ENCODE measurements around the gene STARD13.

Gene STARD13

DNA sequence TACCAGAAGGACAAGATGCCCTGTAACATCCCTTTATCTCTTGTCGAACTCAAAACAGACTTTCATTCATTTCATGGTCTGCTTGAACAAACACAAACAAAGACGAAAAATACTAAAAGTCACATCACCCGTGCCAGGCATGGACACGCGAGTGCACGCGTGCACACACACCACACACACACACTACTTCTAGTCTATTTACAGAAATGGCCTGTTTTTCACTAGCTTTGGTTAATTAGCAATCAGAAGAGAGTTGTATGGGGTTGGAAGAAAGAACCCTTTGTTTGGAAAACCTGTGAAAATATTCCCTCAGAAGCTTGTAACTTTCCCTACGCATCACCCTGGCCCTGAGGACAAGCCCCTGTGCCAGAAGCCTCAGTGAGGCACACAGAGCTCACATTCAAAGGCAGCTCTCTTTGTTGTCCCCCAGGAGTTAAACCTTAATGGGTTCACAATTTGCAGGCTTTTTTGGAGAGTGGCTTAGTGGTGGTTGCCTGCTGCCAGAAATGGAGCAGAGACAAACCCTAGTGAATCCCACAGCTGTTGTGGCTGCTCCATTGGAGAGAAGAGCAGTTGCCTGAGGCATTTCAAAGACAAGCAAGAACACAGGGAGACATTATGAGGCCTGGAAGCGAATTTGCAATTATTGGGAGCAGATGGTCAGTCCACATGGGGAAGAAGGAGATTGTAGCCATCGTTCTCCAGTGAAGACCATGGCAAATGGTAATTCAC is 55.9 kb downstream of the STARD13 start:
- DNase-seq (ENCODE audit: low read depth in 3 of 3, low spot score in 1 of 3): no peak

DNA sequence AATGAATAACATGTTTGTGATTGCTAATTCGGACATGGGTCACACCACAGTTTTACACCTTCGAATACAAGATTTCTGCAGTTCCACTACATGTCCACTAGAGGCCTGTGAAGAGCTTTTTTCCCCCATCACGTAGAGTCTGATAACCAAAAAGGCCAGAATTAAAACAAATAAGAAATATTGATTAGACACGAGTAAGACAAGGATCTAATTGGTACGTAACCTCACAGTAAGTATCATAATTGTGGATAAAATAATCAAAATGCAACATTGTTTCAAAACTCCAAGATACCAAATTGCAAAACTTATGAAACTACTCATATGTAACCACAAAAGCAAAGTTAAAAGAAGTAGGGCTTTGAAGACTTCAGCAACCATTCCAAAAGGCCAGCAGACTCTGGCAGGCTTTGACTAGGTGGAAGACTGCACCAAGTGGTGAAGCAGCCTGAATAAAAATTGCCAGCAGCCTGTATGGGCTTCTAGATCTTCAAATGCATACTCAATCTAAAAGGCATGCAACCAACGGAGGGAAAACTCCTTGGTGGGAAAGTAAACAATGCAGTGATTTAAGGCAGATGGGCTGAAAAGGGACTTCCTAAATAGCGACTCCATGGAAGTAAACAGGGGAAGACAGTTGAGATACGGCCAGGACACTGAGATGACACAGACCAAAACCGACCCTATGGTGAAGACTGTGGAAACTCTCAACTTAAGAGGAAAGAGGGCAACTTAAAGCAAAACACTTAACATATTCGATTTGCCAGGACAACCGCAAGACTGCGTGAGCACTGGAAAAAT is 56.7 kb downstream of the STARD13 start:
- no peak for DNase-seq (ENCODE audit: low read depth in 3 of 3, low spot score in 1 of 3)

DNA sequence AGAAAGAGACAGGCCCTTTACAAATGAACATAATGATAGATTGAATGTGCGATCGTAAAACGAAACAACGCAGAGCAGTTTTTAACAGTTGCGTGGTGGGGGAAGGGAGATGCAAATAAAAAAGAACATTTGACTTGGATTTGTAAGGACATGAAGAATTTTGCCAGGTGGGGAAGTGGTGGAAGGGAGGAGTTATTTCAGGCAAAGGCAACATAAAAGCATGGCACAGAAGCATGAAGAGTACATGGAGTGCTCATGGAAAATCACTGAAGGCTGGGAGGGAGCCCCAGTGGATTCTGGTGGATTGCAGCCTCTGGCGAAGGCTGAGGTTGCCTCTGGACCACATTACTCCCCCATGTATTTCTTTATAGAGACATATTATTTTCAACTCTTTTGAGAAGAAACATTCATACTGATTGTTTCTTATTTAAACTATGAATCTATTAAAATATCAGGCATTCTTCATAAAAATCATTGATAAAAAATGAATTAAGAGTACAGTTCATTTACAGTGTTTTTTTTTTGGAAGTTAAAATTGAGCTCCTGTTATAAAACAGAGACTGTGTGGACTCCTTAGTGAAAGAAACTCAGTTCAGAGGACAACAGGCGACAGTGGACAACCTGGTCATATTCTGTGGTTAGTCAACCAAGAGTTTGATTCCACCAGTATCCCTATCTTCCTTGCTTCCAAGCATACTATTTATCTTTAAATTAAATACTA is 57.5 kb downstream of the STARD13 start:
- no peak for DNase-seq (ENCODE audit: low read depth in 3 of 3, low spot score in 1 of 3)

DNA sequence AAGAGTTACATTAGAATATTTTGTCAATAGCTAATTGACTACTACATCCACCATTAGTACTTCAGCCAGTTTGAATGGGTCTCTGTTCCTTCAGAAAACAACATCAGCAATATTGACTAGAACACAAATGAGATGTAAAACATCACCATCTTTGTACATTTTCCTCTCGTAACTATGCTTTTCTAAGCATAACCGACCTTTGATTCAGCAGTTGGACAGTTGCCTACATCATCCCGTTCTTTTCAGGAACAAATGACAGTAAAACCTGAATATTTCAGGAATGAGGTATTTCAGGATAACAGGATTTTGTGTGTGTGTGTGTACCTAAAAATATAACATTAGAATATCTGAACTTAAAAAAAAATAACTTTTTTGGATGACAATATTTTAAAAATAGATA is 60.9 kb downstream of the STARD13 start:
- DNase-seq (ENCODE audit: low read depth in 3 of 3, low spot score in 1 of 3): no peak

DNA sequence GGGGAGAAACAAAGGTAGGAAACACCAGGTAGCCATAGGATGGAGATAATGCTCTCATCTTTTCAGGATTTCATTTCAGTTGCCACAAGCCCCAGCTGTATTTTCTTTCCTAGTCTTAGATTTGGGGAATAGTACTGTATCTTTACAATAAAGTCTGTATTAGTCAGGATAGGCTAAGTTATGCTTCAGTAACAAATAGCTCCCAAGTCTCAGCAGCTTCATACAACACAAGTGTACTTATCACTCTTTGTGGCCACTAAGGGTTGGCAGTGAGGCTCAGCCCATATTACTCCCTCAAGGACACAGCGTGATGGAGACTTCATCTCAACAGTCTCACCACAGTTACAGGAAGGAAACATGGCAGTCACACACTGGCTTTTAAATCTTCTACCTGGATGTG is 61.4 kb downstream of the STARD13 start:
- no peak for DNase-seq (ENCODE audit: low read depth in 3 of 3, low spot score in 1 of 3)

DNA sequence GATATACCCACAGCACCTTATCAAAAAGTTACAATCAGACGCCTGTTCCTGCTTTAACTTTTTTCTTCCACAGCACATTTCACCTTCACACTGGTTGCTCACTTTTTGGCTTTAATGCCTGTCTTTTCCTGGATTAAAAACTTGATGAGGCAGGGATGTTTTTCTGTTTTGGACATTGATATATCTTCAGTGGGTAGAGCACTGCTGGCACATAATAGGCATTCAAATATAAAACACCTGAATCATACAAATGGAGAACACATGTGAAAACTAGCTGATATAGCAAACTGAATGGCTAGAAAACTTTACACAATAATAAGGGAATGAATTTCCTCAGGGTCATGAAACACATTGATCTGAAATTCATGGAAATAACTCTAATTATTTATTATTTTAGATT is 65.6 kb downstream of the STARD13 start:
- DNase-seq (ENCODE audit: low read depth in 3 of 3, low spot score in 1 of 3): no peak

DNA sequence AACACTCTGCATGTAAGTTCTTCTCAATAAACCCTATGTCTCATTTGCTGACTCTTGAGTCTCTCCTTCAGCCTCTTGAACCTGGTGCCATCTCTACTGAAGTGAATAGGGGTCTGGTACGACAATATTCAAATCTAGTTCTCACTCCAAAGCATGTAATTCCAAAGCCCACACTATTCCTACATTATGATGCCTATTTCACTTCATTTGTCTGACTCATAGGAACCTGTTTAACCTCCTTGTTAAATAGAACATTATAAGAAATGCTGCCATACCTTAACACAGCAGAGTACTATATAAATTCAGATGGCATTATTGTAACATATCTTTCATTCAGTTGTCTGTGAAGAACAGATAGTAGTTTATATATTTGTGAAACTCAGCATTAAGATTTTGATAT is 67.1 kb downstream of the STARD13 start:
- DNase-seq (ENCODE audit: low read depth in 3 of 3, low spot score in 1 of 3): no peak

DNA sequence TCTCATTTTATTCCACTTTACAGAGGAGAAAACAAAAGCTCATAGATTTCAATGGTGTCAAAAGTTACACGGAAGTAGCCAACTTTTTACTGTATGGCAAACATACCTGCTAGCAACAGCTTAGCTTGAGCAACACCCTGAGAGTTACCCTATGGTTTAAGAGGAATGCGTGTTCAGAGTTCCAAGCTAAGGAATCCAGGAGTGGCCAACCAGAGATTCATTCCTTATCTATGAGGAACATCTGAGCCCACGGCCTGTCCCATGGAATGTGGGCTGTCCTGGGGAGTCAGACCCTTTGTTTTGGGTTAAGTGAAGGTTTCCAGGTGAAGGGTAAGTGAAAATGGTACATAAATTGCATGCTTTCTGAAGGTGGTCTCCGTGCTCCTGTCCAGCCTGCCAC is 67.5 kb downstream of the STARD13 start:
- DNase-seq (ENCODE audit: low read depth in 3 of 3, low spot score in 1 of 3): no peak

DNA sequence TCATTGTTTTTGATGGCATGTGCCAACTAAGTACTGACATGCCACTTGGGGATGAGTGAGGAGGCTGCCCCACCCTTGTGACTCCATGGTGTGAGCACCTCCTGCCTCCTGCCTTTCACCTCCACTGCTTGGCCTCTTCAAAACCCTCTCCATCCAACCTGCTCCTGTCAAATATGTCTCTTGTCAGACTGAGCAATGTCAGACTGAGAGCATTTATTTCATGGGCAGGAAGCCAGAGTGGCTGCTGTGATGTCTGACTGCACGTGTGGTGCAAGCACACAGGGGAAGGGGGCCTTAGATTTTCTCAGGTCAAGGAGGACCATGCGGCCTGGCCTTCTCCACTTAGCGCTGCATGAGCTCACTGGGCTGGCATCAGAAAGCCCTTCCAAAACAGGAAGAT is 68.3 kb downstream of the STARD13 start:
- DNase-seq (ENCODE audit: low read depth in 3 of 3, low spot score in 1 of 3): no peak

DNA sequence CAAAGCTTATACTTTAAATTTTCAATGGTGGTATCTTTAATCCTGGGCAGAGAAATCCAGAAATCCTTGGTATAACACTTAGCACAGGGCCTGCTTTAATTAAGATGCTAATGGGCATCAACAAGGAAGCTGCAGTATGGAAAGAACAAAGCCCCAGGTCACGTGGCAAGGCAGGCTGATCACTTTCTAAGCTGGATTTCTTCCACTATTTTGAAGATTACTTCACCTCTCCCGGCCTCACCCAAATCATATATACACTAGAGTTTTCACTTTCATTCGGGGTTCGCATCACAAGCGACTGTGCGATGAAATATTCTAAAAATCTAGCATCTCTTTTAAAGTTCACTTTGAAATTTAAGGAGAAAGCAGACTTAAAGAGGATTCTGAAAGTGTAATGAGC is 71.8 kb downstream of the STARD13 start:
- DNase-seq (ENCODE audit: low read depth in 3 of 3, low spot score in 1 of 3): no peak

DNA sequence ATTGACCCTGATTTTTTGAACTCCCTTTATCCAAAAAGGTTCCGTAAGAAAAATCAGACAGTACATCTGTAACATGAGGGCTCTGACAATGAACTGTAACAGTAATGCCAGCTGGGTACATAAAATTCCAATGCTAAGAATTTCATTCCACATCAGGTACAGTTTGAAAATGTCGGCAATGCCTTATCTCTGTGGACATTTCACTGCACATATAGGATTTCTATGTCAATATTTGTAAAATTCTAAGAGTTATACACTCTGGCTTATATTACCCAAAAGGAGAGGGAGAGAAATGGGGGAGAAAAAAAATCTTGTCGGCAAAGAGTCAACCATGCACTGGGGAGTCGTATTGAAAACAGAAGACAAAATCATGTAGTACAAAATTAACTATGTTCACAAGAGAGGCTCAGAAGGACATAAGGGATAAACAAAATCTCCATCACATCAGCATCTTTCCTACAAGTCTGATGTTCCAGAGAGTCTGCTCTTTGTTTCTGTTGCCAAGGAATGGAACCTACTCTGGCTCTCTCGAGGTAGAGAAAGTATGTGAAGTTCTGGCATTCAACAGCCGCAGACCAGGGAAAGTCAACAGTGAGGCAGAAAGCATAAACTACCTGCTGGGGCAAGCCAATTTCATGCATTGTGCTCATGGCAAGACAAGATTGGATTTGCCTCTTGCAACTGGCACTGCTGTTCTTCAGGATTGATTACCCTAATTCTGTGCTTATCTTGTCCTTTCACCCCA is 72.4 kb downstream of the STARD13 start:
- DNase-seq (ENCODE audit: low read depth in 3 of 3, low spot score in 1 of 3): no peak

DNA sequence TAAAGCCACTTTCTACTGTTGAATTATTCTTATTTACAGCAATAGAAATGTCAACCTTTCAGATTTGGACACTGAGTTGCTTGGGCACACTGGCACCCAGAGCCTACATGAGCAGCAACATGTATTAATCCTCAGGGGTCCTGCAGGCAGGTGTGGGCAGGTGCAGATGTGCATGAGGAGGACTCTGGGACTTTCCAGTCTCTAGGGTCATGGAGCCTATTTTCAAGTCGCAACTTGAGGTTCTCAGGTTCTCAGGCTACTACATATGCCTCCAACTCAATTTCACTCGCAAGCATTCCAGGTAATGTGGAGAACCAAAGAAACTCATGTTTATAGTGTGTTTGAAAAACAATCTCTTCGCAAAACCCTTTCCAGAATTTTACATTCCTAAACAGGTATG is 73.2 kb downstream of the STARD13 start:
- no peak for DNase-seq (ENCODE audit: low read depth in 3 of 3, low spot score in 1 of 3)

DNA sequence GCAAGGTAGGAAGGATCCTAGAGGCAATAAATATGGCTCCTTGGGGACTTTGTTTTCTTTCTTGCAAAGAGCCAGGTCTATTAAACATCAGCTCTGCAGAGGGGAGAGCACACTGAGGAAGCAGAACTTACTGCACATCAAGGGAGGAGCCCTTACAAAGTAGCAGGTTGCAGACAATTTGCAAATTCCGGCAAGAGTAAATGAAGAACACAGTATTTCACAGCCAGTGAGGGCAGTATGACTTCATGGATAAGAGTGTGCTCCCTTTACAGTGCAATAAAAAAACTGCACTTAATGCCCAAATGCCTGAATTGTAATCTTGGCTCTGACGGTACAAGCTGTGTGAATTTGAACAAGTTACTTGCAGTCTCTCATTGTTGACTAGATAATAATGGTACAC is 75.5 kb downstream of the STARD13 start:
- DNase-seq (ENCODE audit: low read depth in 3 of 3, low spot score in 1 of 3): no peak

DNA sequence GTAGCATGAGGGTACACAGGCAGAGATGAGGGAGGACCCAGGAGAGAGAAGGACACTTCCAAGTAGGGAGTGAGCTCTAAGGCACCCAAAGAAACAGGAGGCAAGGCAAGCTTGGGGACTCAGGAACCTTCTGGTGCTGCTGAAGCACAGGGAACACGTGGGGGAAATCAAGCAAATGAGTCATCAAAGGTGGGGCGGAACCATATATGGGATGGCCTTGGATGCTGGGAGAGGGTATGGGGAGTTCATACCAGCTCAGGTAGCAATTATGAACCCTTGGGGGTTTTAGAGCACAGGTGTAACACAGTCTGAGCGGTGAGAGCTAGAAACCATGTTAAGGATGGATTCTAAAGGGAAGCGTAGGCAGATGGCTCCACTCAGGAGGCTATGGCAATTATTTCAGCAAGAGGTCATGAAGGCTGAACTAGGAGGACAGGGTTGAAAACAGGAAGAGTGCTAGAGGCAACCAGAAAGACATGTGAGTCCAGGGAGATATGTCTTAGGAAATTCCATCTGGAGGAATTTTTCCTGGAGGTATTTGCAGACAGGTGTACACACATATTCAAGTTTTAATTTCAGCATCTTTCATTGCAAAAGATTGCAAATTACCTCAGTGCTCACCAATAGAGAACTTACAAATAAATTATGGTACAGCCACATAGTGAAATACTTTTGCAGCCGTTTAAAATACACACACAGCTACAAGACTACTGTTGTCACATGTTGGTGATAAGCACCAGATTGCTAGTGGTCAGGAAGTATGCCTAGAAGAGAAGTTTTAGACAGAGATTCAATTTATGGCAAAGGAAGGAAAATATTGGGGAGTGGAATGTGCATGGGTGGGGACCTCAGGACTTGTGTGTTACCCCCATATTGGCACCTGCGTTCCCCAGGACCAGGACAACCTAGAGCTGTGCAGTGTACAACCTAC is 77.0 kb downstream of the STARD13 start:
- DNase-seq (ENCODE audit: low read depth in 3 of 3, low spot score in 1 of 3): no peak

DNA sequence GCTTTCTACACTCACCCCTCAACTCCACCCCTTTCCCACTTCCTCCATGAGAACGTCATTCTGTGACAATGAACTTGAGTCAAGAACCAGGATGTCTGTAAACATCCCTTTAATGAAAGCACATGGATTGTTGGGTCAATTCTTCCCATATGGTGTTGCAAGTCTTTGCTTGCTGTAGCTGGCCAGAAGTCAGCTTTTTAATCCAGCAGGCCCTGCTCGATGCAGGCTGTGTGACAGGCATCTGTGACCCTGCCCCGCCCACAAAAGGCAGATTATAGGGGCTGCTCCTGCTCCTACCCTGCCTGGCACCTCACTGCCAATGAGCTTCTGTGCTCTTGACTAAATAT is 78.0 kb downstream of the STARD13 start:
- no peak for DNase-seq (ENCODE audit: low read depth in 3 of 3, low spot score in 1 of 3)

DNA sequence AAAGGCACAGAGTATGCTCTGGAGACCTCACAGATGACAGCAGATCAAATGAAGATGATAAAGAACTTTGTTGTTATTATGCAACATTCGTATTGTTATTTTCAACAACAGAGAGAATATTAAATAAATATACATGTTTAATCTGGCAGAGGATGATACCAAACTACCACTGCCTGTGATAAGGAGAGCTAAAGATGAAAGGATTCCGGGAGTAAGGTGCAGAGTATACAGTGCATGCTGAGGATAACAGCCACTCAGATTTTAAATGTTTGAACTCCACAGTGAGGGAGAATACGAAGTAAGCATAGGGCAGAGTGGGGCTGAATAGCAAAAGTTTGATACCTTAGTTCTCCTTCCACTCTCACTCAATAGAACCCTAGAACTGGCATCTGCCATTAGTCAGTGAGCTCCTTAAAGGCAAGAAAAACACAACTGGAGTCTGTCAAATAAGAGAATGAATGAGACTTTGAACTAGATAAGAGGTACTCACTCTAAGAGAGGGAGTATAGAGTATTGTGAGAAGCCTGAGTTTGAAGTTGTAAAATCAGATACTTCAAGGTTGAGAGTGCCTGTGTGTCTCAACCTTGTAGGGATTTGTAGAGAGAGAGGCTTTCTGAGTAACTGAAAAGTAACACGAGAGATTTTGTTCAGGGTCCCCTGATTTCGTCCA is 78.5 kb downstream of the STARD13 start:
- no peak for DNase-seq (ENCODE audit: low read depth in 3 of 3, low spot score in 1 of 3)

DNA sequence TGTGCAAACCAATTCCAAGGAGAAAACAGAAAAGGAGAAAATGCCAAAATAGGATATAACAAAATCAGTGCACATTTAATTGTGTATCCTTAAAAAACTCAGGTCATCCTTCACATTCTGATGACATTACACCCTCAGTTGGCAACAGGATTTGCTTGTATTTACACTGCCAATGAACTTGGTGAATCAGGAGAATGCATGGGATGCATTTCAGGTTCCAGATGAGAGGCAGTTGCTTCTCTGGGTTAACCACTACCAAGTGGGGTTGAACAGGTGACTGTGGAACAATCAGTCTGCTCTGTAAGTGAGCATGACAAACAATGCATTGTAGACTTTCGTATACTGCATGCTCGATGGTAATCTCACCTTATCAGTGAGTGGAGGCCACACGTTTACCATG is 79.1 kb downstream of the STARD13 start:
- DNase-seq (ENCODE audit: low read depth in 3 of 3, low spot score in 1 of 3): no peak

DNA sequence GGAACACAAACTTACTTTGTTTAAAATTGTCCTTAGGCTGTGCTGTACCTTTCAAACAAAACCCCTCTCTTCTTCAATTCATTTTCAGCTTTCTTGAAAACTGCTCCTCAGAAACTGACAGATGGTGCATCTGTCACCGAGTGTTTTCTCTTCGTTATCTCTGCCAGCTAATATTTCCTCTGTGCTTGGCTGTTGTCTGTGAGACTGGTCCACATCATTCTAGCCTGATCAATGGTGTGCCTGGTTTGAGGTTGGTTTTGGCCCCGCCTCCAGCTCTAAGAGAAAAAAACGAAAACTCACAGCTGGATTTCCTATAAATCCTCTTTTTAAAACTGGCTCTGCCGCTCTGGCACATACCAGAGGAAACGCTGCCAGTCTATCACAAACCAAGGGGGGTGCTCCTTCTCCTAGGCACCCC is 79.7 kb downstream of the STARD13 start:
- DNase-seq (ENCODE audit: low read depth in 3 of 3, low spot score in 1 of 3): no peak

DNA sequence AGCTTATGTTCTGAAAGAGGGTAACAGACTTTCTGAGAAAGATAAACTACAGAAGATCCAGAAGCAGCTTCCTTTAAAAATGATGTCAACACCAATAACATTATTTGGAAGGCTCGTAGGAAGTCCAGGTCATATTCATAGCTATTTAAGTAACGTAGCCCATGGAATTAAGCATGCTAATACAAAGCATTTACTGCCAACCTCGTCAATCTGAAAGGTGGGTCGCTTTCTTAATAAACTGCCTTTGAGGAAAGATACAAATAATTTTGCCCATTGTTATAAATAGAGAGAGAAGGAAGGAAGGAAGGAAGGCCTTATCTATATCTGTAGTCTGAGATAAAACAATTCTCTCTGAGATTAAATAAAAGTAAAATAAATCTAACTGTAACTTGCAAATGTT is 80.3 kb downstream of the STARD13 start:
- DNase-seq (ENCODE audit: low read depth in 3 of 3, low spot score in 1 of 3): no peak
